SJCRH30 (cell line): ENCODE measurements around the gene DCUN1D1. TPM values are rescaled to one million over a fixed set of nuclear protein-coding genes. Genes with fewer than 3 reads are reported as not detected.
"Not testable (repeated sequence)": the region's sequence is repeated elsewhere in the genome, so short reads cannot be mapped to it uniquely, and the experiment has no call there.

ENCODE experiments used
- DNase-seq, 2 experiments: peaks; one replicate each; pipeline ENCODE4 v3.0.0-alpha.2; 2015 to 2020
- H3K27ac ChIP-seq: fragments of 250-450 bp; sonication (Bioruptor Pico); 2 replicates; pipeline ENCODE4 v1.5.1; 2020; ENCODE audit warnings: mild to moderate bottlenecking, moderate library complexity
- H3K27me3 ChIP-seq: fragments of 250-450 bp; sonication (Bioruptor Pico); 2 replicates; pipeline ENCODE4 v1.5.1; 2020; ENCODE audit warnings: mild to moderate bottlenecking, moderate library complexity
- H3K36me3 ChIP-seq: fragments of 250-450 bp; sonication (Bioruptor Pico); 2 replicates; pipeline ENCODE4 v1.5.1; 2020; ENCODE audit warnings: mild to moderate bottlenecking, moderate library complexity
- H3K4me1 ChIP-seq: fragments of 250-450 bp; sonication (Bioruptor Pico); 2 replicates; pipeline ENCODE4 v1.5.1; 2020; ENCODE audit warnings: mild to moderate bottlenecking, moderate library complexity
- H3K4me3 ChIP-seq: fragments of 250-450 bp; sonication (Bioruptor Pico); 2 replicates; pipeline ENCODE4 v1.5.1; 2020; ENCODE audit warnings: mild to moderate bottlenecking, moderate library complexity
- H3K9me3 ChIP-seq: fragments of 250-450 bp; sonication (Bioruptor Pico); replicated peaks from 2 replicates; pipeline ENCODE4 v1.5.1; 2020; ENCODE audit warnings: mild to moderate bottlenecking, moderate library complexity
- total RNA-seq: library from RNA; depleted of rRNA; stranded (reverse); fragments of >200 nt; shearing (Covaris generic); gene quantifications from 2 replicates; pipeline ENCODE4 v1.2.3, GENCODE V29; 2014; rRNA removed

DCUN1D1 gene
- 33.7 and 34.5 TPM in 2 replicates for total RNA-seq

- peak within 1 kb of the TSS; percentile 83 for H3K4me3 ChIP-seq
- no peaks in the 10 kb centered on the region for H3K36me3 ChIP-seq
- peak within 1 kb of the TSS; percentile 46 for H3K27ac ChIP-seq
- H3K9me3 ChIP-seq, result no peaks in the 10 kb centered on the region
- peak; percentile 87 to 88 for DNase-seq
- H3K4me1 ChIP-seq, result peaks cover 5% of the 10 kb centered on the region; the same call in 1 of the 2 replicates
- no peaks in the 10 kb centered on the region for H3K27me3 ChIP-seq
Observed at GRCh38 chr3:182980204-182981037, at the start of gene DCUN1D1. Gene DCUN1D1, minus strand, starts transcription at chr3:182980538. Its CDS starts 49 bp downstream, at chr3:182980489.

GRCh38 chr3:183028416-183028815 is 48.1 kb upstream of the DCUN1D1 start:
- no peak overlapping the region for H3K4me3 ChIP-seq
- peaks cover 9% of the 10 kb centered on the region for H3K36me3 ChIP-seq
- no peak overlapping the region for H3K27ac ChIP-seq
- H3K4me1 ChIP-seq, result no peaks in the 10 kb centered on the region
- no peaks in the 10 kb centered on the region for H3K27me3 ChIP-seq
- DNase-seq, result no peak
- H3K9me3 ChIP-seq, result no peaks in the 10 kb centered on the region

- Histone ChIP-seq H3K36me3 (peaks cover 10% of the 10 kb centered on the region), H3K27ac (no peak overlapping the region), H3K4me3 (no peak overlapping the region), H3K9me3 (no peaks in the 10 kb centered on the region), H3K4me1 (no peaks in the 10 kb centered on the region), H3K27me3 (no peaks in the 10 kb centered on the region)
- DNase-seq, result no peak
Observed at GRCh38 chr3:183027276-183027675, 46.9 kb upstream of the DCUN1D1 start.

GRCh38 chr3:183022936-183023516 is 42.7 kb upstream of the DCUN1D1 start:
- no peaks in the 10 kb centered on the region for H3K4me1 ChIP-seq
- H3K4me3 ChIP-seq, result no peak overlapping the region
- H3K9me3 ChIP-seq, result no peaks in the 10 kb centered on the region
- no peaks in the 10 kb centered on the region for H3K27me3 ChIP-seq
- H3K36me3 ChIP-seq, result peaks cover 14% of the 10 kb centered on the region
- H3K27ac ChIP-seq, result no peak overlapping the region
- DNase-seq, result no peak

- no peaks in the 10 kb centered on the region for H3K27me3 ChIP-seq
- H3K4me3 ChIP-seq, result no peak overlapping the region
- no peak for DNase-seq
- peaks cover 18% of the 10 kb centered on the region for H3K36me3 ChIP-seq
- no peaks in the 10 kb centered on the region for H3K4me1 ChIP-seq
- H3K9me3 ChIP-seq, result no peaks in the 10 kb centered on the region
- no peak overlapping the region for H3K27ac ChIP-seq
Observed at GRCh38 chr3:183018421-183019192, 38.3 kb upstream of the DCUN1D1 start.

GRCh38 chr3:183015185-183015584 is 34.8 kb upstream of the DCUN1D1 start:
- H3K9me3 ChIP-seq, result no peaks in the 10 kb centered on the region

GRCh38 chr3:183013856-183014255 is 33.5 kb upstream of the DCUN1D1 start:
- H3K27me3 ChIP-seq, result no peaks in the 10 kb centered on the region
- H3K4me1 ChIP-seq, result no peaks in the 10 kb centered on the region
- no peak overlapping the region for H3K27ac ChIP-seq
- no peak for DNase-seq
- peaks cover 6% of the 10 kb centered on the region; the same call in 1 of the 2 replicates for H3K36me3 ChIP-seq
- H3K9me3 ChIP-seq, result no peaks in the 10 kb centered on the region
- no peak overlapping the region for H3K4me3 ChIP-seq

More at GRCh38 chr3:183015185-183015584, 34.8 kb upstream of the DCUN1D1 start:
- H3K4me3 ChIP-seq, result no peak overlapping the region
- peaks cover 11% of the 10 kb centered on the region for H3K36me3 ChIP-seq
- no peaks in the 10 kb centered on the region for H3K4me1 ChIP-seq
- no peak overlapping the region for H3K27ac ChIP-seq
- no peaks in the 10 kb centered on the region for H3K27me3 ChIP-seq
- DNase-seq, result no peak

GRCh38 chr3:183013074-183013473 is 32.7 kb upstream of the DCUN1D1 start:
- no peak overlapping the region for H3K27ac ChIP-seq
- no peaks in the 10 kb centered on the region for H3K9me3 ChIP-seq
- H3K27me3 ChIP-seq, result no peaks in the 10 kb centered on the region

GRCh38 chr3:183008800-183009199 is 28.5 kb upstream of the DCUN1D1 start:
- Histone ChIP-seq H3K4me3 (no peak overlapping the region), H3K27me3 (no peaks in the 10 kb centered on the region), H3K27ac (no peak overlapping the region), H3K9me3 (no peaks in the 10 kb centered on the region), H3K36me3 (no peaks in the 10 kb centered on the region), H3K4me1 (no peaks in the 10 kb centered on the region)
- no peak for DNase-seq

More at GRCh38 chr3:183013074-183013473, 32.7 kb upstream of the DCUN1D1 start:
- DNase-seq, result no peak
- peaks cover 6% of the 10 kb centered on the region; the same call in 1 of the 2 replicates for H3K36me3 ChIP-seq
- no peak overlapping the region for H3K4me3 ChIP-seq
- H3K4me1 ChIP-seq, result no peaks in the 10 kb centered on the region

GRCh38 chr3:183008303-183008702 is 28.0 kb upstream of the DCUN1D1 start:
- Histone ChIP-seq H3K36me3 (no peaks in the 10 kb centered on the region), H3K4me3 (no peak overlapping the region), H3K9me3 (no peaks in the 10 kb centered on the region), H3K4me1 (no peaks in the 10 kb centered on the region), H3K27ac (no peak overlapping the region), H3K27me3 (no peaks in the 10 kb centered on the region)
- DNase-seq, result no peak

GRCh38 chr3:183006396-183007002 is 26.2 kb upstream of the DCUN1D1 start:
- no peaks in the 10 kb centered on the region for H3K36me3 ChIP-seq
- no peak for DNase-seq
- H3K4me1 ChIP-seq, result no peaks in the 10 kb centered on the region
- no peak overlapping the region for H3K4me3 ChIP-seq
- H3K27ac ChIP-seq, result no peak overlapping the region
- H3K27me3 ChIP-seq, result no peaks in the 10 kb centered on the region
- H3K9me3 ChIP-seq, result no peaks in the 10 kb centered on the region

GRCh38 chr3:182999767-183000166 is 19.4 kb upstream of the DCUN1D1 start:
- DNase-seq, result peak in 1 of 2 experiments; percentile 8
- H3K4me3 ChIP-seq, result no peak overlapping the region
- no peak overlapping the region for H3K27ac ChIP-seq
- H3K4me1 ChIP-seq, result no peaks in the 10 kb centered on the region
- no peaks in the 10 kb centered on the region for H3K9me3 ChIP-seq
- H3K27me3 ChIP-seq, result no peaks in the 10 kb centered on the region
- H3K36me3 ChIP-seq, result no peaks in the 10 kb centered on the region

GRCh38 chr3:182993486-182994201 is 13.3 kb upstream of the DCUN1D1 start:
- not testable (repeated sequence) for DNase-seq, H3K9me3 ChIP-seq, H3K36me3 ChIP-seq, H3K27ac ChIP-seq, H3K4me3 ChIP-seq, H3K4me1 ChIP-seq, H3K27me3 ChIP-seq

GRCh38 chr3:182989566-182989965 is 9.2 kb upstream of the DCUN1D1 start:
- DNase-seq, result peak in 1 of 2 experiments; percentile 6
- no peaks in the 10 kb centered on the region for H3K27me3 ChIP-seq
- H3K4me1 ChIP-seq, result no peaks in the 10 kb centered on the region
- H3K27ac ChIP-seq, result no peak overlapping the region
- H3K9me3 ChIP-seq, result no peaks in the 10 kb centered on the region
- no peak overlapping the region for H3K4me3 ChIP-seq
- no peaks in the 10 kb centered on the region for H3K36me3 ChIP-seq
